H9 (cell line): Measurements from ENCODE around the gene C19orf81. TPM values are rescaled to one million over a fixed set of nuclear protein-coding genes. Genes with fewer than 3 reads are reported as not detected.

Experiments
- DNase-seq: peaks from one replicate; pipeline ENCODE4 v3.0.0-alpha.2; 2017
- H2AFZ ChIP-seq: one replicate; pipeline ENCODE4 v1.6.1; 2013; ENCODE audit warnings: mild to moderate bottlenecking, low read length, control low read depth, moderate library complexity
- H2AK5ac ChIP-seq: 2 replicates; pipeline ENCODE4 v1.6.1; 2013; ENCODE audit warnings: low read length, control low read depth, mixed read lengths; ENCODE audit not compliant: insufficient read length
- H2BK120ac ChIP-seq: one replicate; pipeline ENCODE4 v1.6.1; 2013; ENCODE audit warnings: low read depth, mild to moderate bottlenecking, low read length, control low read depth, inconsistent platforms; ENCODE audit not compliant: poor library complexity, severe bottlenecking
- H2BK12ac ChIP-seq: 2 replicates; pipeline ENCODE4 v1.6.1; 2013; ENCODE audit warnings: low read length, control low read depth, mixed read lengths, low read depth; ENCODE audit not compliant: insufficient read length
- H2BK15ac ChIP-seq: 2 replicates; pipeline ENCODE4 v1.6.1; 2013; ENCODE audit warnings: low read depth, low read length, control low read depth
- H2BK20ac ChIP-seq: one replicate; pipeline ENCODE4 v1.6.1; 2013; ENCODE audit warnings: low read depth, mild to moderate bottlenecking, low read length, control low read depth, inconsistent platforms; ENCODE audit not compliant: poor library complexity, severe bottlenecking
- H2BK5ac ChIP-seq: 2 replicates; pipeline ENCODE4 v1.6.1; 2013; ENCODE audit warnings: low read length, control low read depth, mixed read lengths; ENCODE audit not compliant: insufficient read length
- H3K14ac ChIP-seq: 2 replicates; pipeline ENCODE4 v1.6.1; 2013; ENCODE audit warnings: low read length, control low read depth; ENCODE audit not compliant: insufficient read depth
- H3K18ac ChIP-seq: 2 replicates; pipeline ENCODE4 v1.6.1; 2013; ENCODE audit warnings: low read depth, mild to moderate bottlenecking, mixed read lengths, low read length, control low read depth; ENCODE audit not compliant: insufficient read length
- H3K23ac ChIP-seq: 2 replicates; pipeline ENCODE4 v1.6.1; 2013; ENCODE audit warnings: low read length, control low read depth, mixed read lengths, low read depth; ENCODE audit not compliant: insufficient read length
- H3K23me2 ChIP-seq: 2 replicates; pipeline ENCODE4 v1.6.1; 2013; ENCODE audit warnings: low read depth, mild to moderate bottlenecking, mixed read lengths, low read length, control low read depth; ENCODE audit not compliant: insufficient read length, poor library complexity, severe bottlenecking
- H3K27ac ChIP-seq: 2 replicates; pipeline ENCODE4 v1.5.1; 2013; ENCODE audit warnings: low read length, control low read depth, mixed read lengths, low read depth; ENCODE audit not compliant: insufficient read length
- H3K27me3 ChIP-seq: 2 replicates; pipeline ENCODE4 v1.6.1; 2013; ENCODE audit warnings: low read length, control low read depth, inconsistent platforms; ENCODE audit not compliant: insufficient read depth
- H3K4ac ChIP-seq: 2 replicates; pipeline ENCODE4 v1.6.1; 2013; ENCODE audit warnings: low read depth, mild to moderate bottlenecking, control low read depth, inconsistent platforms, low read length, moderate library complexity
- H3K4me1 ChIP-seq: 2 replicates; pipeline ENCODE4 v1.6.1; 2013; ENCODE audit warnings: low read length, control low read depth, inconsistent platforms; ENCODE audit not compliant: insufficient read depth
- H3K4me2 ChIP-seq: 2 replicates; pipeline ENCODE4 v1.6.1; 2013; ENCODE audit warnings: low read length, control low read depth, mixed read lengths; ENCODE audit not compliant: insufficient read length, insufficient read depth
- H3K56ac ChIP-seq: 2 replicates; pipeline ENCODE4 v1.6.1; 2013; ENCODE audit warnings: low read depth, mild to moderate bottlenecking, mixed read lengths, low read length, control low read depth; ENCODE audit not compliant: insufficient read length
- H3K79me1 ChIP-seq: 2 replicates; pipeline ENCODE4 v1.6.1; 2013; ENCODE audit warnings: low read depth, mild to moderate bottlenecking, moderate library complexity, low read length, control low read depth, inconsistent platforms; ENCODE audit not compliant: insufficient read depth, poor library complexity, severe bottlenecking
- H3K79me2 ChIP-seq: 2 replicates; pipeline ENCODE4 v1.6.1; 2013; ENCODE audit warnings: low read length, control low read depth, inconsistent platforms; ENCODE audit not compliant: insufficient read depth
- H3K9ac ChIP-seq: 2 replicates; pipeline ENCODE4 v1.6.1; 2013; ENCODE audit warnings: low read length, control low read depth, mixed read lengths; ENCODE audit not compliant: insufficient read length; ENCODE audit errors: extremely low read depth
- H3K9me3 ChIP-seq: one replicate; pipeline ENCODE4 v1.6.1; 2013; ENCODE audit warnings: low read depth, low read length, inconsistent platforms; ENCODE audit not compliant: control insufficient read depth
- H3T11ph ChIP-seq: one replicate; pipeline ENCODE4 v1.6.1; 2013; ENCODE audit warnings: mild to moderate bottlenecking, low read length, control low read depth, inconsistent platforms
- H4K20me1 ChIP-seq: one replicate; pipeline ENCODE4 v1.6.1; 2013; ENCODE audit not compliant: control insufficient read depth, insufficient read length, insufficient read depth
- H4K5ac ChIP-seq: 2 replicates; pipeline ENCODE4 v1.6.1; 2013; ENCODE audit warnings: low read depth, mild to moderate bottlenecking, mixed read lengths, low read length, control low read depth; ENCODE audit not compliant: insufficient read length
- H4K8ac ChIP-seq: replicated peaks from 2 replicates; pipeline ENCODE4 v1.6.1; 2013; ENCODE audit warnings: low read length, control low read depth, mixed read lengths, low read depth; ENCODE audit not compliant: insufficient read length
- H4K91ac ChIP-seq: 2 replicates; pipeline ENCODE4 v1.6.1; 2013; ENCODE audit warnings: low read depth, mild to moderate bottlenecking, moderate library complexity, mixed read lengths, low read length, control low read depth; ENCODE audit not compliant: insufficient read length
- H3K27ac Mint-ChIP-seq, 3 experiments: 2 replicates in 2 of 3; 3 replicates in 1 of 3; pipeline ENCODE4 v1.8.0; 2020 to 2021; ENCODE audit warnings: mixed read lengths in 3 of 3, mild to moderate bottlenecking in 1 of 3, moderate library complexity in 1 of 3
- H3K27me3 Mint-ChIP-seq: 2 replicates; pipeline ENCODE4 v1.8.0; 2021; ENCODE audit warnings: low read depth, mild to moderate bottlenecking, moderate library complexity, mixed read lengths
- H3K36me3 Mint-ChIP-seq, 3 experiments: 2 replicates in 2 of 3; 3 replicates in 1 of 3; pipeline ENCODE4 v1.8.0; 2020 to 2021; ENCODE audit warnings: low read depth in 3 of 3, mixed read lengths in 3 of 3; ENCODE audit not compliant: insufficient read depth in 1 of 3
- H3K4me1 Mint-ChIP-seq, 2 experiments: 2 replicates each; pipeline ENCODE4 v1.8.0; 2020; ENCODE audit warnings: mixed read lengths in 2 of 2
- H3K4me3 Mint-ChIP-seq, 2 experiments: 2 replicates in 1 of 2; 3 replicates in 1 of 2; pipeline ENCODE4 v1.8.0; 2020 to 2021; ENCODE audit warnings: mild to moderate bottlenecking in 2 of 2, mixed read lengths in 2 of 2, moderate library complexity in 1 of 2
- H3K9me3 Mint-ChIP-seq, 2 experiments: 2 replicates in 1 of 2; 3 replicates in 1 of 2; pipeline ENCODE4 v1.8.0; 2020; ENCODE audit warnings: mild to moderate bottlenecking in 2 of 2, mixed read lengths in 2 of 2, moderate library complexity in 1 of 2
- CTCF ChIP-seq: fragments of 200-600 bp; sonication (generic); conservative IDR thresholded peaks from 3 replicates; pipeline ENCODE4 v1.8.0; 2021; ENCODE audit warnings: antibody characterized with exemption, mild to moderate bottlenecking
- WGBS: extraction: QIAGEN DNeasy Blood & Tissue Kit; methylation state at CpG from one replicate; pipeline ENCODE4 v1.1.7; 2013; ENCODE audit warnings: missing lambda C conversion rate, low lambda C conversion rate, mixed read lengths; ENCODE audit not compliant: insufficient read length; ENCODE audit errors: extremely low coverage; 5-methylcytosine and 5-hydroxymethylcytosine counted together
- total RNA-seq: library from RNA; stranded (reverse); gene quantifications from 2 replicates; pipeline ENCODE4 v1.2.1, GENCODE V29; 2021

The C19orf81 gene
- total RNA-seq, 1 experiment from 2014 or later = 11.0 TPM

- H3K4me3 Mint-ChIP-seq = peak overlapping the region; percentile 56 to 81
Observed at GRCh38 chr19:50660088-50660366, 10.8 kb downstream of the C19orf81 start.

More at GRCh38 chr19:50660088-50660366, 10.8 kb downstream of the C19orf81 start:
- Histone ChIP-seq H3K4me2 (peak overlapping the region; percentile 65), H4K91ac (no peak overlapping the region), H3K56ac (no peak overlapping the region), H3T11ph (no peak overlapping the region), H4K5ac (no peak overlapping the region), H3K14ac (no peak overlapping the region), H3K23ac (no peak overlapping the region), H2BK15ac (no peak overlapping the region), H3K9me3 (no peaks in the 10 kb centered on the region), H3K79me1 (no peaks in the 10 kb centered on the region), H3K18ac (no peak overlapping the region), H2BK20ac (no peak overlapping the region), H3K79me2 (no peaks in the 10 kb centered on the region), H2AFZ (no peak overlapping the region), H4K20me1 (no peaks in the 10 kb centered on the region), H2BK12ac (no peak overlapping the region), H3K4me1 (no peaks in the 10 kb centered on the region; the same call in 1 of the 2 replicates), H4K8ac (no peak overlapping the region), H3K23me2 (peaks cover 16% of the 10 kb centered on the region), H3K27ac (no peak overlapping the region), H2BK120ac (no peak overlapping the region), H3K9ac (no peak overlapping the region), H2BK5ac (no peak overlapping the region), H3K4ac (no peak overlapping the region), H3K27me3 (no peaks in the 10 kb centered on the region), H2AK5ac (no peak overlapping the region)
- Mint-ChIP-seq H3K4me1 (peaks cover 16 to 31% of the 10 kb centered on the region in 2 experiments), H3K27ac (peak overlapping the region in 2 of 3 experiments; percentile 52 to 71; a peak in 3 of 7 replicates), H3K36me3 (peaks cover 0 to 18% (median 2%) of the 10 kb centered on the region in 3 experiments; a peak in 4 of 7 replicates), H3K9me3 (peaks cover 4 to 8% of the 10 kb centered on the region in 2 experiments), H3K27me3 (peaks cover 49% of the 10 kb centered on the region)
- no CpG with 5 or more reads among the region's 6 CpGs for WGBS
- DNase-seq = no peak
- no peak for TF ChIP-seq CTCF
